ENCODE measurements around the gene B3GAT1. TPM values are rescaled to one million over a fixed set of nuclear protein-coding genes. Genes with fewer than 3 reads are reported as not detected.
A peak's percentile ranks its signal among the peaks of the same experiment; 100 is the strongest.
"Not testable (repeated sequence)": the region's sequence is repeated elsewhere in the genome, so short reads cannot be mapped to it uniquely, and the experiment has no call there.

The B3GAT1 gene
- total RNA-seq, 1 experiment from 2014 or later, result 0.10 TPM

- Histone ChIP-seq H3K27ac (ENCODE audit: low read length) (no peak overlapping the region), H3K36me3 (ENCODE audit: control insufficient read depth, insufficient read depth, low read length) (no peaks in the 10 kb centered on the region), H3K9me3 (ENCODE audit: control insufficient read depth, insufficient read depth, low read depth, low read length) (no peaks in the 10 kb centered on the region), H3K27me3 (ENCODE audit: control insufficient read depth, insufficient read depth, low read length) (peaks cover 10% of the 10 kb centered on the region; the same call in 1 of the 2 replicates), H3K4me3 (ENCODE audit: low read depth in 2 of 2, low read length in 2 of 2) (no peak overlapping the region), H3K4me1 (ENCODE audit: control insufficient read depth, insufficient read depth, low read length) (no peaks in the 10 kb centered on the region)
- DNase-seq (ENCODE audit: low read depth, low spot score) (no peak), ATAC-seq (no peak)
- POLR2A ChIA-PET, result no interaction called here
- no TSS peak for BruUV-seq (replicated peaks)
- CTCF ChIA-PET, result no interaction called here
- intact Hi-C loops (cut with micrococcal nuclease; ENCODE audit: unreplicated experiment) (no loop called here), in situ Hi-C loops (cut with HindIII; ENCODE audit: low pct_unique_long_range_greater_than_20kb, low sequenced_read_pairs) (no loop called here)
- TF ChIP-seq POLR2AphosphoS5 (IDR thresholded peaks at IDR 0.05; ENCODE audit: low read depth, low read length) (no peak), TCF7L2 (IDR thresholded peaks at IDR 0.05; ENCODE audit: low read depth, low read length) (no peak), CTCF (IDR thresholded peaks at IDR 0.05) (no peak), REST (IDR thresholded peaks at IDR 0.05; ENCODE audit: insufficient read depth in 1 of 2, low read depth in 2 of 2, low read length in 1 of 2) (no peak), SIN3A (IDR thresholded peaks at IDR 0.05; ENCODE audit: borderline replicate concordance, insufficient read depth, low read depth, low read length) (no peak)
These were observed 33.7 kb upstream of the B3GAT1 start for GRCh38 chr11:134445601-134446325.

- H3K4me3 ChIP-seq (ENCODE audit: low read depth in 2 of 2, low read length in 2 of 2); CTCF ChIA-PET; H3K27ac ChIP-seq (ENCODE audit: low read length); H3K27me3 ChIP-seq (ENCODE audit: control insufficient read depth, insufficient read depth, low read length); in situ Hi-C loops (cut with HindIII; ENCODE audit: low pct_unique_long_range_greater_than_20kb, low sequenced_read_pairs); BruUV-seq (replicated peaks); H3K36me3 ChIP-seq (ENCODE audit: control insufficient read depth, insufficient read depth, low read length); H3K9me3 ChIP-seq (ENCODE audit: control insufficient read depth, insufficient read depth, low read depth, low read length); intact Hi-C loops (cut with micrococcal nuclease; ENCODE audit: unreplicated experiment); POLR2A ChIA-PET; H3K4me1 ChIP-seq (ENCODE audit: control insufficient read depth, insufficient read depth, low read length); ATAC-seq: not testable (repeated sequence)
- peak; percentile 8 for DNase-seq (ENCODE audit: low read depth, low spot score)
These were observed 32.4 kb upstream of the B3GAT1 start for GRCh38 chr11:134444160-134445108.
